ENCODE data around the gene ZNF281.

GRCh38 chr1:200429221-200429751, 19.4 kb upstream of the ZNF281 start:
- TF ChIP-seq POLR2A (IDR thresholded peaks at IDR 0.05; ENCODE audit: low read depth, low read length) = no peak
- TF ChIP-seq TAF1 (IDR thresholded peaks at IDR 0.05; ENCODE audit: borderline replicate concordance, low read depth, low read length) = no peak
- no peak for TF ChIP-seq POLR2AphosphoS5 (IDR thresholded peaks at IDR 0.05; ENCODE audit: low read depth, low read length)
